GM12864 (cell line): ENCODE data around the gene SELL.

Source experiments
- DNase-seq: peaks from one replicate; pipeline ENCODE4 v3.0.0-alpha.2; 2011; ENCODE audit warnings: low read depth
- H3K4me3 ChIP-seq: 2 replicates; pipeline ENCODE4 v1.5.1; 2011; ENCODE audit warnings: mild to moderate bottlenecking, low read depth, low read length, control low read depth
- TF ChIP-seq, protein P1 (sequence below): IDR thresholded peaks from 2 replicates; pipeline ENCODE4 v1.5.1; 2011; ENCODE audit warnings: low read depth, mild to moderate bottlenecking, moderate library complexity, low read length, control low read depth, inconsistent platforms; ENCODE audit errors: missing control alignments

The SELL gene

DNA sequence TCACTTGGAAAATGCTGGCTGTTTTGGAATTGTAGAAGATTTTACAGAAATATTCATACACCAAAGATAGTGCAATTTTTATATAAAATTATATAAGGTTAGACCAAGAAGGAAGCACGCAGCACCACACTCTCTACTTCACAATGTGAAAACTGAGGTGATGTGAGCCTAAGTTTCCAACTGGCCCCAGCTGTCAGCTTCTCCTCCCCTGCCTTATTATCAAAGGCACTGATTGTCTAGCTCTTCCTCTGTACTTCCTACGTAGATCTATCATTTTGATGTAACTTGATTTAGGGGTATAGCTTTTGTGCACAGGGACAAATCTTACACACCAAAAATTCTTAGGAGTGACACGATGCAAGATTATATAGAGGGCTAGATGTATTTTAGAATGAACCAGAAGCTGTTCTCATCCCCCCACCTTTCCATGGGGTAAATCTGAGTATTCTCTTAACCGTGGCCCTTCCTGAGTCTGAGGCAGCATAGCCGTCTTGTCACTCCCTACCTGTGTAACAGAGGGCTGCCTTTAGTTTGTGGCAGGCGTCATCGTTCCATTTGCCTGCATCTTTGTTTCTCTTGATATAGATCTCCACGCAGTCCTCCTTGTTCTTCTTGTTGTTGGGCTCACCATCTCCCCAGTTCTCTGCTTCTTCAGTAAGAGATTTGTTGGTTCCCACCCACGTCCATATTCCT is 3.4 kb downstream of the SELL start:
- TF ChIP-seq, protein P1, sequence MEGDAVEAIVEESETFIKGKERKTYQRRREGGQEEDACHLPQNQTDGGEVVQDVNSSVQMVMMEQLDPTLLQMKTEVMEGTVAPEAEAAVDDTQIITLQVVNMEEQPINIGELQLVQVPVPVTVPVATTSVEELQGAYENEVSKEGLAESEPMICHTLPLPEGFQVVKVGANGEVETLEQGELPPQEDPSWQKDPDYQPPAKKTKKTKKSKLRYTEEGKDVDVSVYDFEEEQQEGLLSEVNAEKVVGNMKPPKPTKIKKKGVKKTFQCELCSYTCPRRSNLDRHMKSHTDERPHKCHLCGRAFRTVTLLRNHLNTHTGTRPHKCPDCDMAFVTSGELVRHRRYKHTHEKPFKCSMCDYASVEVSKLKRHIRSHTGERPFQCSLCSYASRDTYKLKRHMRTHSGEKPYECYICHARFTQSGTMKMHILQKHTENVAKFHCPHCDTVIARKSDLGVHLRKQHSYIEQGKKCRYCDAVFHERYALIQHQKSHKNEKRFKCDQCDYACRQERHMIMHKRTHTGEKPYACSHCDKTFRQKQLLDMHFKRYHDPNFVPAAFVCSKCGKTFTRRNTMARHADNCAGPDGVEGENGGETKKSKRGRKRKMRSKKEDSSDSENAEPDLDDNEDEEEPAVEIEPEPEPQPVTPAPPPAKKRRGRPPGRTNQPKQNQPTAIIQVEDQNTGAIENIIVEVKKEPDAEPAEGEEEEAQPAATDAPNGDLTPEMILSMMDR, result no peak
- no peak for DNase-seq
- H3K4me3 ChIP-seq, result peak overlapping the region; percentile 53; the same call in 1 of the 2 replicates

DNA sequence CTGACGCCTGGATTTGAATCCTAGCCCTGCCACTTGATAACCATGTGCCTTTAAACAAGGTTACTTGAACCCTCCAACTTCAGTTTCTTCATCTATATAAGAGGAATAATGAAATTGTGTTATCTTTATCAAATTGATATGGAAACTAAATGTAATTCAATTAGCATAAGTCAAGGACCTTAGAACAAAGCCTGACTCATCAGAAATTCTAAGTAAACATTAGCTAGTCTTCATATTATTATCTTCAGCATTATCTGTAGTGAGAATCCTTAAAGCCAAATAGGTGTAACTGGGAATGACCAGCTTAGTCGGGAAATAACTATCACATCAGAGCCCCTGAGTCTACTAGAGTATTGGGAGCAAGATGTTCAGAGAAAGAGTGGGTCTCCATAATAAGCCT is 6.6 kb downstream of the SELL start:
- TF ChIP-seq, protein P1, result no peak
- H3K4me3 ChIP-seq, result no peak overlapping the region
- no peak for DNase-seq

DNA sequence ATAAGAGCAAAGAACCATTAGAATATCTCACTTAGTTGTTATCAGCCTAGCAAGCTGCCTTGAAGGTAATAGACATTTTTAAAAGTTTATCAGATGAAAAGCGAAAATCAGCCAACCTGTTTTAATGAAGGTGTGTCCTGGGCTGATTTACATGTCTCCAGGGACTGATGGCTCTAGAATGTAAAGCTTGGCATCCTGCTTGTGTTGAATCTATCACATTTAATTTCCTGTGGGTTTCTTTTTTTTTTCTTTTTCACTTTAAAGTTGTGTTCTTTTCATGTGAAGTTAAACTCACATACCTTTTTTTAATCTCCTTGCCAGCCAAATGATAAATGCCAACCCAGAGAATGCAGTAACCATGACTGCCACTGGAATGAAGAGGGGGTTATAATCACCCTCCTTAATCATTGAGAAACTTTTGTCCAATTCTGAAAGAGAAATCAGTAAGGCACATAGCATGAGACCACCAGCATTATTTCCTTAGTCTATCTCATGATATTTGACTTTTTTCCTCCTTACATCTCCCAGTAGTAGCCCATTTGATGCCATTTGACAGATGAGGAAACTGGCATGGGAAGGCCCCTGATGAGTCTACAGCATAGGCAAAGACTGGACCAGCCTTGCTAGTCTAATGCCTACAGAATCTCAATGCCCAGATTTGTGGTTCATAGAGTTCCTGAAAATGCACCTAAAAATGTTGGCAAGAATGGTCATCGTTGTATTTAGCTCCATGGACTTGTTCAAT is 10.0 kb downstream of the SELL start:
- TF ChIP-seq, protein P1, result no peak
- DNase-seq, result no peak
- no peak overlapping the region for H3K4me3 ChIP-seq

DNA sequence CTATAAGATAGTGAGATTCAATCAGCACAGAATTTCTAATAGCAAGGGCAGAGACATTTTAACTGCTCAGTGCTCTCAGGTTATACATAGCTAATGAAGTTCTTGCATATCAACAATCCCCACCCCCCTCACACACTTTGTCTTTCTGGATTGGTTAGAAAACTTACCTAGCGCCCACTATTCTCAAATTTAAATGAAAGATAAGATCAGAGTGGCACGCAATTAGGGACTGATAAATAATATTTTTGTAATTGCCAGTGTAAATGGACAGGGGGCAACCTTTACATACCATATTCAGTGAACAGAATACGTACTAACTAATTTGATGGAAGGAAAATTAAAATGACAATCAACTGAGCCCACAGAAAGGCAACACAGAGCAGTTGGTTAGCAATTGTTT is 11.7 kb downstream of the SELL start:
- TF ChIP-seq, protein P1, result no peak

DNA sequence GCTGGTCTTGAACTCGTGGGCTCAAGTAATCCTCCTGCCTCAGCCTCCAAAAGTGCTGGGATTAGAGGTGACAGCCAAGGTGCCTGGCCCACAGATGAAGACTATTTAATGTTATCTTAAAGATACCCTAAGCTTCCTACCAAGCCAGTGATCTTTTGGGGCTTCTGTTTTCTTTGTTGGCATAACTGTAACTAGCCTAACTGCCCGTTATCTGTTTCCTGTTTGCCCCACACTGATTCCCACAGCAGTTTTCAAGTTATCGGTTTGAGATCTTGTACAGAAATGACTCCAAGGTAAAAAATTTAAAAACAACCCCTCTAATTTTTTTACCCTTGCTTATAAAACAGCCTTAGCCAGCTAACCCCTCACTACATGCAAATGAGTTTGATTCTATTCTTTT is 12.4 kb downstream of the SELL start:
- TF ChIP-seq, protein P1, result no peak
- no peak overlapping the region for H3K4me3 ChIP-seq
- DNase-seq, result no peak

More for the DNA sequence above, 11.7 kb downstream of the SELL start:
- H3K4me3 ChIP-seq, result no peak overlapping the region
- no peak for DNase-seq

DNA sequence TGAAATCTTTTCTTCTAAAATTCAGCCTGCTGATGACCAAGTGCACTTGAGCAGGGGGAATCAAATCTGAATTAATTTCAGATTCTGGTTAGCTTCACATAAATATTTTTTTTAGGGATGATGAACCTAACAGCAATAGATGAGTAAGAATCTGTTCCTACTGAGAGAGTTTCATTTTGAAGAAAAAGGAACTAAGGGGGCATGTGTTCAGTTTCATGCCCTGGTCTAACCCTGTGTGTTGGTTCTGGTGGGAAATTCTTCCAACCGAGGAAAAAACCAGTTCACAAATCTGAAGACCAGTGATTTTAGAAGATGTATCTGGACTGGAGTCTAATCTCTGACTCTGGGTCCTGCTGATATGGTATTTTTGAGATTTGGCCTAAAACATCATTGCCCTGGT is 13.7 kb downstream of the SELL start:
- DNase-seq, result no peak

More for the DNA sequence above, 13.7 kb downstream of the SELL start:
- no peak overlapping the region for H3K4me3 ChIP-seq
- TF ChIP-seq, protein P1, result no peak
